HG03521 (cell line): ENCODE results near the gene CDC14A.
"Not testable (repeated sequence)": the region's sequence is repeated elsewhere in the genome, so short reads cannot be mapped to it uniquely, and the experiment has no call there.

Experiments
- ATAC-seq: cut with Tn5 transposase; IDR thresholded peaks from one replicate; pipeline ENCODE4 v1.9.1; 2021; ENCODE audit warnings: mild to moderate bottlenecking, moderate library complexity; ENCODE audit not compliant: unreplicated experiment

The CDC14A gene

DNA sequence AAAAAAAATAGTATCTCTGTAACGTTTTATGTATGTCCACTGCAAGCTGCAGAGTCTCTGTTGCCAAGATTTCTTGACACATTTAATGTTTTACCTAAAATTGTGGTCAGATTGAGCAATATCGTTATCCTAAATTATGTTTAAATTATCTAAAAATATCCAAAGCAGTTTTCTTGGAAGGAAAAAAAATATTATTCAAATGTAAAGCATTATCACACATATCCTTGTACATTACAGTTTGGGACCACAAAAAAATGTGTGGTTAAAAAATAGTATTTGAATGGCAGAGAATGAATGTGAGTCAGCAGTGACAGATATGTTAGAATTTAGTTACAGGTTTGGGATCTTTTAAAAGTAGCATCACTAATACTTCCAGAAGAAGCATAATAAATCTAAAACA is 21.2 kb upstream of the CDC14A start:
- ATAC-seq = not testable (repeated sequence)

DNA sequence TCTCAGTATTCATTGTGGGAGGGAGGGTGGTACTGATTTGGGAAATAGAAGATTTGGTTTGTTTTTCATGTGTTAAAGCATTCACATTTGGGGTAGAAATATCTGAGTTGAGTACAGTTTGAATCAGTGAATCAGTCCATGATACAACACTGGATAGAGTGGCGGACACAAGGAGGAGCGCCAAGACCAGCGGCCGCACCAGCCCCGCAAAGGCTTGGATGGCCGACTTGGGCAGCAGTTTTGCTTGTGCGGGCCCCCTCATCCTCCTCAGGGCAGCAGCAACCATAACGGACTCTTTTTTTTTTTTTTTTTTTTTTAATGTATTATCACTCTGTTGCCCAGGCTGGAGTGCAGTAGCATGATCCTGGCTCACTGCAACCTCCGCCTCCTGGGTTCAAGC is 20.0 kb upstream of the CDC14A start:
- ATAC-seq = no peak

- no peak for ATAC-seq
Measured at GRCh38 chr1:100335436-100335835, 16.9 kb upstream of the CDC14A start.

DNA sequence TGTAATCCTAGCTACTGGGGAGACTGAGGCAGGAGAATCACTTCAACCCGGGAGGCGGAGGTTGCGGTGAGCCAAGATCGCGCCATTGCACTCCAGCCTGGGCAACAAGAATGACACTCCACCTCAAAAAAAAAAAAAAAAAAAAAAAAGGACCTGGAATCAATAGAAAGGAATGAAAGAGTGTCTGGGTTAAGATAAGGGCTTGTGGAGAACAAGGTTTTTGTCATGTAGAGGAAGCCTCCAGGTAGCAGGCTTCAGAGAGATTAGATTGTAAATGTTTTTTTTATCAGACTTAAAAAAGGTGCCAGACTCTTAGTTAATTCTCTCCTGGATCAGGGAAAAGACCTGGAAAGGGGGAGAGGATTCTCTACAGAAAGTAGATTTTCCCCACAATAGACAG is 14.4 kb upstream of the CDC14A start:
- ATAC-seq = not testable (repeated sequence)

- not testable (repeated sequence) for ATAC-seq
Measured at GRCh38 chr1:100339735-100340134, 12.6 kb upstream of the CDC14A start.

DNA sequence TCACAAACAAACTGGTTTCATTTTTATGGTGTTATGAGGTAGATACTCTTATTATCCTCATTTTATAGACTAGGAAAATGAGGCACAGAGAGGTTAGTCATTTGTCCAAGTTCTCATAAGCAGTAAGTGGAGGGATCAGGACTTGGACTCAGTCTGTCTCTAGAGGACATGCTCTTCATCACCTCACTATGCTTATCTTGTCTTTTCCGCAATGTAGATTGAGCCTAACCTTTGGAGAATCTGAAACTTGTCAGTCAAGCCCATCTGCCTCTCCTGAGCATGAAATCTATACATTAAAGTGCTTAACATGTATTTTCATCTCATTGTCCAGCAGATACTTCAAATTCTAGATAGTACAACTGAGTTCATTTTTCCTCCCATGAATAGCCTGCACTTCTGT is 11.8 kb upstream of the CDC14A start:
- no peak for ATAC-seq

DNA sequence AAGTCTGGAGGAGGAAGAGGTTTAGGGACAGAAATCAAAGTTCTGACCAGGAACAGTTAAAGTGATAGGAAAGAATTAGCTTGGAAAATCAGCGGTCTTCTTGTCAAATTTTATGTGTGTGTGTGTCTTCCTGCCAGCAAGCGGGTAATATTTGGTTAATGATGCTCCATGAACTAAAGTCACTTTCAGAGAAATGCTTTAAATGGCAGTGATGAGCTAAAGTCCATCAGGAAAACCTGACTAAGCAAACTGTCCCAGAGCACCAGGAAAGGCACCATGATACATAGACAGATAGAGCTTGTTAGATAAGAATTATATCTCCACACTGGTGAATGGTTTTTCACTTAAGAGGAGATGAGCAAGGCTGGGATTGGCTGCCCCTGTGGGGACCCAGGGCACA is 10.0 kb upstream of the CDC14A start:
- ATAC-seq = no peak

DNA sequence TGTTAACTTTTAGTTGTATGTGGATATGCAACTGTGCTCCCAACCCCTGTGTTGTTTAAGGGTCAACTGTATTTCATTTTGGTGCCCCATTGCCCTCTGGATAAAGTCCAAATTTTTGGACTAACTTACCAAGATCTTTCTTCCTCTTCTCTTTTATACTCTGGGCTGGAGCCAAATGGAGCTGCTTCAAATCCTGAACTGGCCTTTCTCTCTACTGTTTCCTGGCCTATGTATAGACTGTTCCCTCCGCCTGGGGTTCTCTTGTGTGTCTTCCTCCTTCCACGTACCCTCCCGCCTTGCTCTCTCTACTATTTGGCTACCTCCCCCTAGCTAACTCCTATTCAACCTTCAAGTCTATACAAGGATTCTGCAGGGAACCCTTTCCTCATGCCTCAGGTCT is 8.4 kb upstream of the CDC14A start:
- ATAC-seq = no peak

GRCh38 chr1:100344774-100345173 is 7.5 kb upstream of the CDC14A start:
- ATAC-seq = no peak

DNA sequence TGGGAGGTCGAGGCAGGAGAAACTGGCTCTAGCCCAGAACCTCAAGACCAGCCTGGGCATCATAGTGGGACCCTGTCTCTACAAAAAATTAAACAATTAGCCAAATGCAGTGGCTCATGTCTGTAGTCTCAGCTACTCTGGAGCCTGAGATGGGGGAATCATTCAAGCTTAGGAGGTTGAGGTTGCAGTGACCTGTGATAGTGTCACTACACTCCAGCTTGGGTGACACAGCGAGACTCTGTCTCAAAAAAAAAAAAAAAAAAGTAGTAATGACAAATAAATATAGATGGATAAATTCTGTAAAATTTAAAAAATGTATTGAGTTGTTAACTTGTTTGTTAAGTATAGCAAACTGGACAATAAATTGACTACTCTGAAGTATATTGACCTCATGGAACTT is 5.9 kb upstream of the CDC14A start:
- no peak for ATAC-seq

- no peak for ATAC-seq
Measured at GRCh38 chr1:100347009-100347966, 5.0 kb upstream of the CDC14A start.

DNA sequence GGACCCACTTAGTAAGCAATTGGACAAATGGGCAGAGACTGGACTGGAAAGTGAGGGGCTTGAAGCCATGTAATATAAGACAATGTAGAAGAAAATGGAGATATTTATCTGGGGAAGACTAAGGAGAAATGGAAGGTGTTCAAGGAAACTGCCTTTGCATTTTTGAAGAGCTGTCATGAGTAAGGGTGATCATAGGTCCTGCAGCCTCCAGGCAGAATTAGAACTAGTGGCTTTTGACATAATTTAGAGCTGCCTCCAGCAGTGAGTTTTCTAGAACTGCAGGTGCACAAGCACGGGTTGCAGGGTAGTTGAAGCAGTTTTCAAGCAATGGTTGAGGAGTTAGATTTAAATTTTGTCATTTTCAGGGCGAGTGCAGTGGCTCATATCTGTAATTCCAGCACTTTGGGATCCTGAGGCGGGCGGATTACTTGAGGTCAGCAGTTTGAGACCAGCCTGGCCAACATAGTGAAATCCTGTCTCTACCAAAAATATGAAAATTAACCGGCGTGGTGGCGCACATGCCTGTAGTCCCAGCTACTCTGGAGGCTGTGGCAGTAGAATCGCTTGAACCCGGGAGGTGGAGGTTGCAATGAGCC is 3.7 kb upstream of the CDC14A start:
- no peak for ATAC-seq

- no peak for ATAC-seq
Measured at GRCh38 chr1:100349246-100349645, 3.1 kb upstream of the CDC14A start.

- ATAC-seq = no peak
Measured at GRCh38 chr1:100350787-100351094, 1.6 kb upstream of the CDC14A start.

- ATAC-seq = peak; percentile 47
Measured at GRCh38 chr1:100351095-100351887, 1.0 kb upstream of the CDC14A start.

DNA sequence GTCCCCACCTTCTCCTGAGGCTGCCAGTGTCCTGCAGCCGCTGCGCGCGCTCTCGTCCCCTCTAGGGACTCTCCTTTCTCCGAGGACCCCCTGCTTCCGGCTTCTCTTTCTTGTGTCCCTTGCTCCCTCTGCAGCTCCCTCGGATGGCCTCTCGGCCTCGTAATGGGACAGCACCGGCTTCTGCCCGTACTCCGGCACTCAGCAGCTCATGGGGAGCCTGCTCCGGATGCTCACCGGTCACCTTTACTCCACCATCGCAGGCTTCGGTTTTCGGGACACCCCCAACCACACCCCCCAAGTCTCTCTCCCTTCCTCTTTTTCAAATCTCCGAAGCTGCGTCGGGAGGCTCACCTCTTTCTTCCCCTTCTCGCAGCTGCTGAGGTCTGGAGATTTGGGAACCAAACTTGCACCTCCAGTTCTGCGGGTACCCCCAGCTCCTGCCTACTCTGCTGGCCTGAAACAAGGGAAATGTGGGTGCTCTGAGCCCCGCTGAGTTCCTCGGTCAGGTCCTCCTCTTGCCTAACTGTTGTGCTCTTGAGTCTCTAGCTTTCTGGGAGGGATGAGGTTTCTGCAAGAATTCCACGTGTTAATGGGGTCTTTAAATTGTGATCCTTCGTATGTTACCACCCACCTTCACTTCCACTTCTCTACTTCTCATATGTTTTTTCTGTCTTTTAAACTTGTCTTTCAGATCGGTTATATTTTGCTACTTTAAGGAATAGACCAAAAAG is 930 bp downstream of the CDC14A start:
- peak; percentile 14 for ATAC-seq

- ATAC-seq = no peak
Measured at GRCh38 chr1:100353988-100354387, 1.7 kb downstream of the CDC14A start.

DNA sequence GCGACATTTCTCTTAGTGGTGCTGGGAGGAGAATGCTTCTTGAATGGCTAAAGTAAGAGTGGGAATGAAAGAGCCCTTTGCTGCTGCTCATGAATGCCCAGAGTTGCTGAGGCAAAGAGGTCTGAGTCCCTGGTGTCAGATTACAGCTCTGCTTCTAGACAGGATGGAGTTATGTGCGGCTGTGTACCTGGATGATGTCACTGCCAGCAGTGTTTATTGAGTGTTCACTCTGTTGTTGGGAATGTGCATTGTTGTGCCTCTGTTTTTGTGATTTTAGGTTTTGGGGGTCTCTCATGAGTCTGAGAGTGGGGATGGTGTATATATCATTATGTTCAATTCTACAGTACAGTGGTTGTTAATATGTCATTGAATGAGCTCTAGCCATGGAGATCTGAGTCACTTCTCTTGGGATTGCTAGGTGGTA is 2.7 kb downstream of the CDC14A start:
- no peak for ATAC-seq

GRCh38 chr1:100358210-100358609 is 5.9 kb downstream of the CDC14A start:
- ATAC-seq = no peak

- no peak for ATAC-seq
Measured at GRCh38 chr1:100359139-100359538, 6.8 kb downstream of the CDC14A start.
